ENCODE measurements around the gene PCYT2.
"Not testable (repeated sequence)": the region's sequence is repeated elsewhere in the genome, so short reads cannot be mapped to it uniquely, and the experiment has no call there.

Gene PCYT2

DNA sequence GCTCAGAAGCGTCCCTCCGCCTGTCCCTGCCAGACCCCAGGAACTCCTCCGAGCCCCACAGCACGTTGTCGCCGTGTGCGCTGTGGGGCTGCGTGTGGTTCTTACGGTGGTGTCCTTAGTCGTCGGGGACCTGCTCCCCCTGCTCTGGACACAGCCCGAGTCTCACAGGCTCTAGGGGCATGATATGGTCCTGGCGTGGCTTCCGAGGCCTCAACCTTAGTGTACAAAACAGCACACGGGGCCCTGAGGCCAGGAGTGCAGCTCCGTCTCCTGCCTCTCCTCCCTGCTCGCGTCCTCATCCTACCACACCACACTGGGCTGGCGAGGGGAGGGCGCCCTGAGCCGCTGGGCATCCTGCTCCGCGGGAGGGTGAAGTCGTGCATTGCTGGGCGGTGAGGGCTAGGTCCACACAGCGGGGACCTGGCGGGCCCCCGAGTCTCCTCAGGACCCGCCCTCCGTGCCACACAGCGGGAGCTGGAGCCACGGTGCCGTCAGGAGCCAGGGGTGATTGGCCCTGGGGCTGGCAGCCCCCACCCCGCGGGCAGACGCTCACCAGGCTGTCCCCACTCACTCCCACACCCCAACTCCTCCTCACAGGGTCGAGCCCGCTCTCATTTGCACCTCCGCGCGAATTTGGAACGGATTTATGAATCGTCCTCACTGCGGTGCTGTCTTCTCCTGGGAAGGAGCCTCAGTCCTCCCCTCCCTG, 17.5 kb upstream of the PCYT2 start:
- FAIRE-seq (no peak), DNase-seq (ENCODE audit: extremely low spot score, insufficient read length, low read depth) (no peak)

DNA sequence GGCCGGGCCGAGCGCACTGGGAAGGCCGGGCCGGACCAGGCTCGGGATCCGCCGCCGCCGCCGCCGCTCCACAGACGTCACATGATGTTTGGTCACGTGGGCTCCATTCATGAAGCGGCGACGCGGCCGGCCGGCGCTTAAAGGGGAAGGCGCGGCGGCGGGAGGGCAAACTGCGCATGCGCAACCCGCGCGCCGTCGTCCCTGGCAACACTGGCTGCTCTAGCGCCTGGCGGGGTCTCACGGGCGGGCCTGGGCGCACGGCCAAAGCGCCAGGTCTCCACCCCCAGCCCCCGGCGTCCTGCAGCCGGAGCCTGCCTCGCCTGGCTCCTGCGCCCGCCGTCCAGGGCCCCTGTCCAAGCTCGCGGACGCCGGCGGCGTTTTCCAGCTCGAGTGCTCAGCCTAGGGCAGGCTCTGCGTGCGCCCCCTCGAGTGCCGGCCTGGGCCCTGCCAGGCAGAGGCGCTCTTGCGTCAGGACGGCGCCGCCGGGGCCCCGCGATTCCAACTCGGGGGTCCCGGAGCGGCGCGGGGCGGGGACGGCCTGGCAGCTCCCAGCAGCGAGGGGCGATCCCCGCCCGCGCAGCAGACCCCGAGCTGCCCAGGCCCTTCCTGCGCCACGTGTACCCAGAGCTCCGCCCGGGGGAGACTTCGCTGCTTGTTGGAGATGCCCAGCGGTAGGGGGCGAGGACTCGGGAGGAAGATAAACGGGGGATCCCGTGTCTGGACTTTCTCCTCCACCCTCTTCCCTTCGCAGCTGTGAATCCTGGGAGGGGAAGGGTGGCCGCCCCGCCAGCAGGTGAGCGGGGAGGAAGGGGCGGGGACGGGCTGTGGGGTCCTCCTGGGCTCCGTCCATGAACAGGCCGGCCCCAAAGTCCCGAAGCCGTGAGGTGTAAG, 16.7 kb upstream of the PCYT2 start, which contains the start of gene MAFG:
TSS of gene MAFG (minus strand) at position 83 of the 891 bp plus-strand sequence. CDS start 4,550 bp downstream, outside the sequence.
- peak; percentile 82 for FAIRE-seq
- peak; percentile 99 for DNase-seq (ENCODE audit: extremely low spot score, insufficient read length, low read depth)

DNA sequence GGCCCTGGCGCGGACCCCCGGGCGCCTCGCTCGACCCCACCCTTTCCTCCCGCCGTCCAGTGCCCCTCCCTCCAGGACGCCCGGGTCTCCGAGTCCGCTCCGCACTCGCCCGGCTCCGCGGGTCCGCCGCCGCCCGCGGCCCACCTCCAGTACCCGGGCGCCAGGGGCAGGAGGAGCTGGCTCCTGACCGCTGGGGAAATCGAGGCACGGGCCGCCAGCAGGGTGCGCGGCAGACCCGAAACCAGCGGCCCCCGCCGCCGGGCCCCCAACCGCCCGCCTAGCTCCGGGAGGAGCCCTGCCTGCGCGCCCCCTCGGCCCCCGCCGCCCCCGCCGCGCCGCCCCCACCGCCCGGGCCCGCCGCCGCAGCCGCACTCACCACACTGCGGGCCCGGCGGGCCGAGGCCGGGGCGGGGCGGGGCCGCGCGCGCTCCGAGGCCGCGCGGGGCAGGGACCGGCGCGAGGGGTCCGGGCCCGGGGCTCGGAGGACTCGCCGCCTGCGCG, 16.0 kb upstream of the PCYT2 start:
- DNase-seq (ENCODE audit: extremely low spot score, insufficient read length, low read depth) (no peak), FAIRE-seq (no peak)

DNA sequence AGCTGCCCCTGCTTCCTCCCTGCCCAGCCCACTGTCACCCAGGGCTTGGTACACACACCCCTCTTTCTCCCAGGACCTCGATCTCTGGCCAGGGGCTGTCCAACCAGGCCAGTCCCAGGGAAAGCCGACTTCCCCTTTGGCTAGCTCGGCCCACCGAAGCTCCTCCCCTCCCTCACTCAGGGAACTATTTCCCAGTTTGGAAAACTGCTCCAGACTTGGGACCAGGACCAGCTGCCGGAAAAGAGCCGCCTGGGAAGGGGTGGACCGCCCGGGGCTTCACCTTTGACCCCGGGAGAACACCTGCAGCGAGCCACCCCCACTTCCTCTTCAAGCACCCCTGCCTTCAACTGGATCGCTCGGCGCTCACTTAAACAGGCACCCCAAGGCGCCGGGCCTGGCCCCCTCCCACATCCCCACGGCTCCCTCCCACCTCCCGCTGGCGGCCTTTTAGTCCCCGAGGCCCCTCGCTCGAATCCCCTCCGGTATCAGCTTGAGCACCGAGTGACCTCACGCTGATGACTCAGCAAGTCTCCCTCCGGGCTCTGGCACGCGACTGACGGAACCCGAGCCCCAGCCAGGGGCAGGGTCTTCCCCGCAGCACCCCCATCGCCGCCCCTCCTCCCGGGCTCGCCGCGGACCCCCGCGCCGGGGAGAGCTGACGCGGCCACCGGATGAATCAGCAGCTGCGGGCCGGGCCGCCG, 15.4 kb upstream of the PCYT2 start:
- FAIRE-seq: peak; percentile 57

DNA sequence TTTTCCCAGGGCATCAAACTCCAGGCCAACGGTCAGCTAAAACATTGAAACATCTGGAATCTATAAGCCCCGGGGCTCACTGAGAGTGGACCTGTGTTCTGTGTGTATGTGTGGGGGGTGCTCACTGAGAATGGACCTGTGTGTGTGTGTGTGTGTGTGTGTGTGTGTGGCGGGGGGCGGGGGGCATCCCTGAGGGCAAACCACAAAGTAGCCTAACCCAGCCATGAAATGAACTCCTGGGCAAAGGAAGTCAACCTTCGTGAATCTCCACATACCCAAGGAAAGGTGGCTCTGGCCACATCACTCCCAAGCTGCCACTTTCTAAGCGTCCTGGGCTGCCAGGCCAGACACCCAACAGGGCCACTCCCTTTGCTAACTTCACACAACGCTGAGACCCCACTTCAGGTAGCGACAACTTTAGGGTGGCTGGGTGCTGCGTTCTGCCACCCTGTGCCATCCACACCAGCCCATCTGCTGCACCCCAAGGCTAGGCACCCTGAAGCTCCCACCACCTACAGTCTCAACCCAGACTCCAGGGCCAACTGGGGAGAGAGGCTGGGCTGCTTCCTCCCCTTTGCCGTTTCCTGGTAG, 14.8 kb upstream of the PCYT2 start:
- DNase-seq (ENCODE audit: extremely low spot score, insufficient read length, low read depth): no peak
- peak; percentile 15 for FAIRE-seq

More for the DNA sequence above, 15.4 kb upstream of the PCYT2 start:
- no peak for DNase-seq (ENCODE audit: extremely low spot score, insufficient read length, low read depth)

DNA sequence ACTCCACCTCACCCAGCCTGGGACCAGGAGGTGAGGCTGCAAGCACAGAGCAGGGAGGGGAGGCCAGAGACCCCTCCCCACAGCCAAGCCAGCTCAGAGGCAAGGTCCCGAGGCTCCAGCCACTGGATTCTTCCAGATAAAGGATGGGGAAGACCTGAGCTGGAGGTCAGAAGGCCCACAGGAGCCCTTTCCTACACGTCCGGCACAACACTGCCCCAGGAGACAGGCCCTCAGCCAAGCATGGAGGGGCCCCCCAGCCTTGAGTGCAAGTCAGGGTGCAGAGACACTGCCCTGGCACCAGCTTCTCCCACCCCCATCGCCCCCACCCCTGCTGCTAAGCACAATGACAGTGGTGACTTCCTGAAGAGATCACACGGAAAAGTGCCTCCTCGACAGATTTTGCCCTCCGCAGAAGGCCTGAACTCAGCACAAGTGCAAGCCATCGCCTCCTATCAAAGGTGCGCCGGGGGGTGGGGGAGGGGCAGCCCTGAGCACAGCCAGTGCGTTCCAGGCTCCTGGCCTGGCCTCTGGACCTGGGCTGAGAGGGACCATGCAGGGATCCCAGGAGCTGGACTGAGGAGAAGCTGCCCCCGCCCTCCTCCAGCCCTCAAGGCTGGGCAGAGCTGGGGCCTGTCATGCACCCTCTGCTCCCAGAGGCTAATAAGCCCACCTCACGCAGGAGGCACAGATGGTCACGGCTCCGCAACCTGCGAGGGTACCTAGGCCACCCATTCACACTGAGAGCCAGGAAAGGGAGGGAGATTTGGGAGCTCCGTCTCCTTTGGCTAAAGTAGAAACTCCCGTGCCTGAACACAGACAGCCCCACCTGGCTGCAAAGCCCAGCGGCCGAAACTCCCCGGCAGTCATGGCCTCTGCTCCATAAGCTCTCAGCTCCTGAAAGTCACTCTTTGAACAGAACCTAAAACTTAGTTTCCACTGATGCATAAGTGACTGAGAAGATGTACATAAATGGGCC, 13.6 kb upstream of the PCYT2 start:
- DNase-seq (ENCODE audit: extremely low spot score, insufficient read length, low read depth) (no peak), FAIRE-seq (no peak)

DNA sequence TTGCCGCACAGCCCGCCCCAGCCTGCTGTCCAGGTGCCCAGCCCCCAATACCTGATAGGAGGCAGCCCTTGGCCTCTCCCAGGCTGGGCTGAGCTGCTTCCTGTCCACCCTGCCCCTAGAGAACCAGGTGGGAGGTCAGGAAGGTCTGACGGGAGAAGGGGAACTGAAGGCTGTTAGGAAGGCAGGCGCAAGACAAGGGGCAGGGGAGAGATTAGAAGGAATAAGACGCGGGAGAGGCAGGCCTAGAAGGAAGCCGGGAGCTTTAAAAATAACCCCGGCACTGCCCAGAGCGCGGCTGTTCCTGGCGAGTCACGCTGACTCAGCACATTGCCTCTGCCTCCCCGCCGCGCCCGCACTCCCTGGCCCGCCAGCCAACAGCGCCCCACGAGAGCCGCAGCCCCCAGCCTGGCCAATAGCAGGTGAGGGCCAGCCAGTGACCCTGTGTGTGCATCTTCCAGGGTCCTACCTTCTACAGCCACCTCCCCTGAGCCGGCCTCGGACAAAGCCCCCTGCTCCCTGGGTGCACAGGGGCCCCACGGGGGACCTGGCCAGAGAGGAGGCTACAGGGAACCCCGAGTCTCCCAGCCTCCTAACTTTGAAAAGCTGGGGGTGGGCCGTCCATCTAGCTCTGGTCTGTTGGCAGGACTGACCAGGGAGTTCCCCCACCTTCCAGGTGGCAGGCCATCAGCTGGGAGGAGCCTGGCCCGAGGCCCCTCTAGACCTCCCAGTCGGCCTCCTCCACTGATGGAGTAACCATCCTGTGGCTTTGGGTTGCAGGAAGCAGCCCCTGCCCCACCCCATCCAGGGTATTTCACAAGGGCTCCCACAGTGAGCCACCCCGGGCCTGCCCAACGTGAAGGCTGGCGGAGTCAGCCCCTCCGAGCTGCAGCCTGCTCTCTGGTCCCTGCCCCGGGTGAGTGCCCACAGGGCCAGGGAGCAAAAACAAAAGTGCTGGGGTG, 12.4 kb upstream of the PCYT2 start:
- no peak for FAIRE-seq

DNA sequence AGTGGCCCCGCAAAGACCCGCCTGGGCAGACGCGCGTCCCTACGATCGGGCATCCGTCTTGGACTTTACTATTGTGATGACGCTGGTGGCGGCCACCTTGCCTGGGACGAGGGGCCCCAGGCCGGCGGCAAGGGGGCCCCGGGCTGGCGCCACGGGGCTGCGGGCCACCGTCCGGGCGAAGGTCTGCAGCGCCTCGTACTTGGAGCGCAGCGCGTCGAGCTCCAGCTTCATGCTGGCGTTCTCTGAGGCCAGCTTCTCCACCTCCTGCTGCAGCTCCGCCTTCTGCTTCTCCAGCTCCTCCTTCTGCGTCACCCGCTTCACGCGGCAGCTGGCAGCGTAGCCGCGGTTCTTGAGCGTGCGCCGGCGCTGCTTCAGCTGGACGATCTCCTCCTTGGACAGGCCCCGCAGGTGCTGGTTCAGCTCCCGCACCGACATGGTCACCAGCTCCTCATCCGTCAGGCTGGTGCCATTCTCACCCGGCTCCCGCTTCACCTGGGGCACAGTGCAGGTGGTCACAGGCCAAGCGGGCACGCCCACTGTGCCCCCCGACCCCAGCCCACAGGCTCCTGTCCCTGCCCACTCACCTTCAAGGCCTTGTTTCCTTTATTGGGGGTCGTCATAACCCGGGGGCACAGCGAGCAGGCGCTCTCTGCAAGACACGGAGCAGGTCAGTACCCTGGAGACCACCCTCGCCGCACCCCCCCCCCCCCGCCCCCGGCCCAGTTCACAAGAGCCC, 11.5 kb upstream of the PCYT2 start:
- no peak for DNase-seq (ENCODE audit: extremely low spot score, insufficient read length, low read depth)
- FAIRE-seq: no peak

More for the DNA sequence above, 12.4 kb upstream of the PCYT2 start:
- DNase-seq (ENCODE audit: extremely low spot score, insufficient read length, low read depth): no peak

DNA sequence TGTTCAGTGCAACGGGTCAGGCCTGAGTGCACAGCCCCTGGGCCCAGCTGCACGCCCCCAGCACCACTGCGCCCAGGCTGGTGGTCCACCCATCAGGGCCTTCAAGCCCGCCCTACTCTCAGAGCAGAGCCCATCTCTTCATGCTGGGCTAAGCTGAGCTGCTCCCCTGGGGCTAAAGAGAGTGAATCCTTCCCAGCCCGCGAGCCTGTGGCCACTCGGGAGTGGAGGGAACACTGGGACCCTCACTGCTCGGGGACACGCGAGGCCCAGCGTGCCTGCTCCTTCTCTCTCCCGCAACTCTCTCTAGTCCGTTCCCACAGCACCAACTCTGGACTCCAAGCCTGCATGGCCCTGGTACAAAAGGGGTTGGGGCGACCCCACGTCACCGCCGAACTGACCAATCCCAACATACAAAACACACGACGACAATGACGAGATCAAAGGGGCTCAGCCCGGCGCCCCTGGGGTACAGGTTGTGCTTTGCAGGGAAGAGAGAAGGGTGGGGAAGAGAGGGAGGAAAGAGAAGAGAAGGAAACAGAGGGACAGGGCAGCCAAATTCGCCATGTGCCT, 10.9 kb upstream of the PCYT2 start:
- FAIRE-seq: no peak
- DNase-seq (ENCODE audit: extremely low spot score, insufficient read length, low read depth): no peak

DNA sequence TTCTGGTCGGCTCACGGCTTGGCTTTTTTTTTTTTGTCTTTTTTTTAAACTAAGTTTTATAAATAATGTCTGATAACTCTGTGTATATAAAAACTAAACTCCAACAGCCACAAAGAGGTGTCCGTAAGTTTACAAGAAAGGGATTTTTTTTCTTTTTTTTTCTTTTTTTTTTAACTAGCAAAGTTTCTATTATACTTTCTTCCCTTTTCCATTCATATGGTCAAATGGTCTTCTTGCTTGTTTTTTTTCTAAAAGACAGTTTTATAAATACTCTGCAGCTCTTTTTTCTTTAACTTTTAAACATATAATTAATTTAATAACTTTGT, 10.3 kb upstream of the PCYT2 start:
- FAIRE-seq (no peak), DNase-seq (ENCODE audit: extremely low spot score, insufficient read length, low read depth) (no peak)

DNA sequence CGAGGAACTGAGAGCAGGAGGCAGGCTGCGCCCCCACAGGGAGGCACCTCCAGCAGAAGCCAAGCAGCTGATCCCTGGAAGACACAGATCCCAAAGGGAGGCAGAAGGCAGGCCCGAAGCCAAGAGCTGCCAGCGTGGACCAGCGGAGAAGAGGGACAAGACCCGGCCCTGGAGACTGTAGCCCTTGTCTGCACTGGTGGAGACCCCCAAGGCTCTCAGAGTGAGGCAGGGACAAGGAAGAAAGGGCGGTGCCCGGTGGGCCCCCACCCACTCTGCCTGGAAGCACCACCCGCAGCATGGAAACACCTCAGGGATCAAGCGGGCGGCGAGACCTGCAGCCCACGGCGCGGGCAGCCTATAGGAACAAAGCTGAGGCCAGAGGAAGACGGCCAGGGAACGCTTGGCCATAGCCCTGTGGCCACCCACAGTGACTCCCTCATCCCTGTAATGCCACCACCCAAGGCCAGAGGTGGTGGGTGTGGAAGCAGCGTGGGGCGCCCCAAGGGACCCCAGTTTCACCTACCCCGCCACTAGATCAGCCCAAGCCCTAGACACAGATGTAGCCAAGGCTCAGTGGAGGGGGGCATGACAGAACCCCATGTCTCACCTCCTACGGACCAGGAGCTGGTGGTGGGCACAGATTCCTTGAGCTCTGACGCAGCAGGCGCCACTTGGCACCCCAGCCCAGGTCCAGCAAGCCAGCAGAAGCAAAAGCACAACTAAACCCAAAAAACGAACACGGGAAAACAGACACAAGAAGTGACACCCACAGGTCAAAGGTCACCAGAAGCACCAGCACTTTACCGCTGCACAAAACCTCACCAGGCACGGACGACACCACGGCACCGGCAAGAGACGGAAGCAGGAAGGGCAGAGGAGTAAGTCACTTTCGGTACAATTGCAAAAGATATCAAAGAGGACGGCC, 9.7 kb upstream of the PCYT2 start:
- no peak for DNase-seq (ENCODE audit: extremely low spot score, insufficient read length, low read depth)
- FAIRE-seq: no peak

DNA sequence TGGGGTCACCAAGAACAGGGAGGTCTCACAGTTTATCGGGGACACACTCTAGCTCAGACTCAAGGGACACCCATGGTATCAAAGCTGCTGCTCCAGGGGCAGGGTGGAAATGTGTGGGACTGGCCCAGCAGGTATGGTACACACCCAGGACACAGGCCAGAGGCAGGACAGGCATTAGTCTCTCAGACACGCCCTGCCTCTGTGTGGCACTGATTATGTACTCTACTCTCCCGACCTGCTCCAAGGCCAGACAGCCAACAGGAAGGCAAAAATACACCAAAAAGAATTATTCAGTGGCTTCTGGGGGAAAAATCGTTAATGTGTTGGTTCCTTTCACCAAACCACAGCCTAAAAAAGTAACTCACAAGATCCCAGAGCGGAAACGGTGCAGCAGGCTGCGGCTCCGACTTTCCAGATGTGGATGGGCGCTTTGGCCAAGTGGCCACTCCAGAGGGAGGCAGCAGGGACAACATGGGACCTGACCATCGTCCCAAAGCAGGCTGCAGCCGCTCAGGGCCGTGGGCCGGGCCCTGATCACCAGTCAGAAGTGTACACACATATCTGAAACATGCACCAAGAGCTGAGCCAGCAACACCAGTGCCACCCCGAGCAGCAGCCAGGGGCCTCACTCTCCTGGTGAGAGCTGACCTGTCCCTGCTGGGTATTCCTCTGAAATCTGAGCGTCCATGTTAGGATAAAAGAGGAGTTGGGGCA, 7.8 kb upstream of the PCYT2 start:
- FAIRE-seq (no peak), DNase-seq (ENCODE audit: extremely low spot score, insufficient read length, low read depth) (no peak)

DNA sequence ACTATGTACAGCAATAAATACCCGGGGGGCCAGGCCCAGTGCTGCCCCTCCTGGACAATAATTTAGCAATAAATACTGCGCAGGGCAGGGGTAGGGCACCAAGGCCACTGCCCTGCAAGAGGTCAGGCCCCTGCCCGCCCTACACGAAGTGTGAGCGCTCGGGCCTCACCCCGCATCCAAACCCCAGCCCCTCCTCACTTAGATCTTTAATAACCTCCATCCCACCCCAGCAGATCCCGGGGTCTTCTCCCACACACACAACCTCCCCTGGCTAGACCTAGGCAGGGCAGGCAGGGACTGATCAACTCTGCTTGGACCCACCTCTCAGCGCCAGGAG, 7.1 kb upstream of the PCYT2 start:
- DNase-seq (ENCODE audit: extremely low spot score, insufficient read length, low read depth); FAIRE-seq: not testable (repeated sequence)

DNA sequence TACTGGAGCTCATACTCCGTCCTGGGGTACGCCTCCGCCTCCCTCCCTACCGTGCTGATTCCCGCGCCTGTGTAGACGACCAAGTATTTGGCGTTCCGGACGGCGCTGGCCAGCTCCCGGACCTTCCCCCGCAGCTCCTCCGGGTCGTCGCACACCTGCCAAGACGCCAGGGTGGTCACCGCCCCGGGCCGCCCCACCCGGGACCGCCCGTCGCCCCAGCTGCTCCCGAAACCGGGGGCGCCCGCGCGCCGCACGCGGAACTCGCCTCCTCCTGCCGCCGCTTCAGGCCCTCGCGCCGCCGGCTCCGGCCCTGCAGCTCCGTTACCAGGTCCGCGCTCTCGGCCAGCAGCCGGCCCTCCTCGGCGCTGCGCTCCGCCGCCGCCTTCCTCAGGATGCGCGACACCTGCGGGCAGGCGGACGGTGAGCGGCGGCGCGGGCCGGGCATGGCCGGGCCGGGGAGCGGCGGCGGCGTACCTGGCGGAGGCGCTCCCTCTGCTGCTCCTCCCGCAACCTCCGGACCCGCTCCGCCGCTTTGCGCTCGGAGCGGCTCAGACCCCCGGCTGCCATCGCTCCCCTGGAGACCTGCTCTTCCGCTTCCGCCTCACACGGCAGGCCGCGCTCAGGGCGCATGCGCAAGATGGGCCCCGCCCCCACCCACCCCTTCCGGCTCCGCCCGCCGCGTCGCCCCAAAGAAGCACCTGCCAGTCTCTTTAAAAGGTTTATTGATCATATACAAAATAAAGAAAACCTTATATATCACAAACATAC, 6.5 kb upstream of the PCYT2 start, which contains the start of gene SIRT7:
TSS of gene SIRT7 (minus strand) at position 612 of the 768 bp plus-strand sequence. CDS start at position 567, 45 bp downstream.
- FAIRE-seq: peak; percentile 59

More for the DNA sequence above, 6.5 kb upstream of the PCYT2 start, which contains the start of gene SIRT7:
- DNase-seq (ENCODE audit: extremely low spot score, insufficient read length, low read depth): peak; percentile 99
